DND-41 (cell line): Measurements from ENCODE around the gene KDM6B.

Source experiments
- ATAC-seq: fragments of 200-7000 bp; cut with Tn5 transposase; 3 replicates; pipeline ENCODE4 v1.9.1; 2021; ENCODE audit warnings: low read depth; ENCODE audit not compliant: insufficient read depth
- DNase-seq: peaks from one replicate; pipeline ENCODE4 v3.0.0-alpha.2; 2020
- H2AFZ ChIP-seq: 2 replicates; pipeline ENCODE4 v1.6.0; 2012; ENCODE audit warnings: low read depth, low read length
- H3K27ac ChIP-seq: 2 replicates; pipeline ENCODE4 v1.5.1; 2012; ENCODE audit warnings: low read length, inconsistent platforms
- H3K27me3 ChIP-seq: fragments of 200-600 bp; sonication (generic); 2 replicates; pipeline ENCODE4 v1.6.0; 2012; ENCODE audit warnings: low read length, mild to moderate bottlenecking, inconsistent platforms; ENCODE audit not compliant: insufficient read depth, poor library complexity
- H3K36me3 ChIP-seq: 2 replicates; pipeline ENCODE4 v1.5.1; 2012; ENCODE audit warnings: low read length, inconsistent platforms; ENCODE audit not compliant: insufficient read depth
- H3K4me1 ChIP-seq: 2 replicates; pipeline ENCODE4 v1.5.1; 2012; ENCODE audit warnings: mild to moderate bottlenecking, low read length; ENCODE audit not compliant: insufficient read depth
- H3K4me2 ChIP-seq: 2 replicates; pipeline ENCODE4 v1.6.0; 2012; ENCODE audit warnings: mild to moderate bottlenecking, moderate library complexity, low read length, inconsistent platforms; ENCODE audit not compliant: insufficient read depth
- H3K4me3 ChIP-seq, 2 experiments: fragments of 200-600 bp in 1 of 2; shearing (Covaris generic) in 1 of 2; 2 replicates each; pipeline ENCODE4 v1.5.1; 2012 to 2016; ENCODE audit warnings: inconsistent platforms in 2 of 2, low read length in 2 of 2, mild to moderate bottlenecking in 2 of 2, low read depth in 1 of 2, moderate library complexity in 1 of 2
- H3K79me2 ChIP-seq: 2 replicates; pipeline ENCODE4 v1.6.0; 2012; ENCODE audit warnings: low read length, inconsistent platforms; ENCODE audit not compliant: insufficient read depth
- H3K9ac ChIP-seq: 2 replicates; pipeline ENCODE4 v1.6.0; 2012; ENCODE audit warnings: low read depth, mild to moderate bottlenecking, inconsistent platforms, low read length, moderate library complexity
- H3K9me3 ChIP-seq: 2 replicates; pipeline ENCODE4 v1.5.1; 2012; ENCODE audit warnings: low read length, moderate library complexity, mild to moderate bottlenecking, inconsistent platforms; ENCODE audit not compliant: insufficient read depth, severe bottlenecking
- H4K20me1 ChIP-seq: 2 replicates; pipeline ENCODE4 v1.6.0; 2012; ENCODE audit warnings: low read length; ENCODE audit not compliant: insufficient read depth
- EZH2 ChIP-seq: IDR thresholded peaks from 3 replicates; pipeline ENCODE4 v1.6.1; 2012; ENCODE audit warnings: borderline replicate concordance, low read depth, mild to moderate bottlenecking, moderate library complexity, low read length, inconsistent platforms; ENCODE audit not compliant: severe bottlenecking
- TF ChIP-seq, protein P1 (sequence below): IDR thresholded peaks from 2 replicates; pipeline ENCODE4 v1.5.1; 2012; ENCODE audit warnings: borderline replicate concordance, low read length, moderate library complexity, mild to moderate bottlenecking; ENCODE audit not compliant: poor library complexity, severe bottlenecking; ENCODE audit errors: extremely low read depth

KDM6B gene

GRCh38 chr17:7834957-7835813 lies 1.2 kb downstream of the KDM6B start:
- Histone ChIP-seq H3K79me2 (no peaks in the 10 kb centered on the region), H2AFZ (peak overlapping the region; percentile 71), H4K20me1 (peaks cover 10% of the 10 kb centered on the region), H3K4me1 (peaks cover 60% of the 10 kb centered on the region), H3K9ac (peak overlapping the region; percentile 54), H3K27me3 (peaks cover 32% of the 10 kb centered on the region), H3K36me3 (no peaks in the 10 kb centered on the region), H3K9me3 (no peaks in the 10 kb centered on the region), H3K4me3 (peak overlapping the region in 1 of 2 experiments; percentile 66; a peak in 3 of 4 replicates), H3K27ac (peak overlapping the region; percentile 73), H3K4me2 (peak overlapping the region; percentile 90)
- peak; percentile 98 for DNase-seq
- ATAC-seq, result peak; percentile 72
- no peak for TF ChIP-seq EZH2
- TF ChIP-seq, protein P1, sequence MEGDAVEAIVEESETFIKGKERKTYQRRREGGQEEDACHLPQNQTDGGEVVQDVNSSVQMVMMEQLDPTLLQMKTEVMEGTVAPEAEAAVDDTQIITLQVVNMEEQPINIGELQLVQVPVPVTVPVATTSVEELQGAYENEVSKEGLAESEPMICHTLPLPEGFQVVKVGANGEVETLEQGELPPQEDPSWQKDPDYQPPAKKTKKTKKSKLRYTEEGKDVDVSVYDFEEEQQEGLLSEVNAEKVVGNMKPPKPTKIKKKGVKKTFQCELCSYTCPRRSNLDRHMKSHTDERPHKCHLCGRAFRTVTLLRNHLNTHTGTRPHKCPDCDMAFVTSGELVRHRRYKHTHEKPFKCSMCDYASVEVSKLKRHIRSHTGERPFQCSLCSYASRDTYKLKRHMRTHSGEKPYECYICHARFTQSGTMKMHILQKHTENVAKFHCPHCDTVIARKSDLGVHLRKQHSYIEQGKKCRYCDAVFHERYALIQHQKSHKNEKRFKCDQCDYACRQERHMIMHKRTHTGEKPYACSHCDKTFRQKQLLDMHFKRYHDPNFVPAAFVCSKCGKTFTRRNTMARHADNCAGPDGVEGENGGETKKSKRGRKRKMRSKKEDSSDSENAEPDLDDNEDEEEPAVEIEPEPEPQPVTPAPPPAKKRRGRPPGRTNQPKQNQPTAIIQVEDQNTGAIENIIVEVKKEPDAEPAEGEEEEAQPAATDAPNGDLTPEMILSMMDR, result peak; percentile 94

DNA sequence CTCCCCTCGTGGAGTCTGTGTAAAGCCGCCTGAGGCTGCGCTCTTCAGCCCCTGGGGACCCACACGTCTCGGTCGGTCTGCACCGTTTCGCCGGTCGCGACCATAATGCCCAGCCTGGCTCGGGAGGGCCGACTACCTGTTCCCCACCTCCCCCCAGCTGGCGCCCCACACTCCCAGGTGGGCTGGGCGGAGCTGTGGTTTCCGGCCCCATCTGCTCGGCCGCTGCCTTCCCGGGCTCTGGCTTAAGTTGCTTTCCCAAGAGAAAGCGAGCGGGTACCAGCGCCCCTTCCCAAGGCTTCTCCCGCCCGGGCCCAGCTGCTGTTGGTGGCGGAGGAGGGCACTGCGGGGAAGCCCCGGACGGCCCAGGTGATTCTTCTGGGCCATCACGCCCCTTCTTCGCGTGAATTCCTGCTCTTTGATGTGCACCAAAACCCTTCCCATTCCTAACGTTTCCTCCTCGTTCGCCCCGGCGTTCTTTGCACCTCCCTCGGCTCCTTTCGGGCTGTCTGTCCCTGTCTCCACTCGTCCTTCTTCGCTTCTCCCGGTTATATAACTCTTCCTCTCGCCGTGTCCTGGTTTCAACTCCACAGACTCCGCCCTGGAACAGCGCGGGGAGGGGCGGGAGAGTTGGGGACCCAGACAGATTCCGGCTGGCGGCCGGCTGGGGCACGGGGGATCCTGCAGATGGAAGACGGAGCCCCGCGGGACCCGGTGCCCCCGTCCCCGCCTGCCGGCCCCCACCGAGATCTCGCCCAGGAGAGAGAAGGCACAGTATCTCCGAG lies 2.0 kb downstream of the KDM6B start:
- H2AFZ ChIP-seq, result peak overlapping the region; percentile 63
- DNase-seq (peak; percentile 50), ATAC-seq (no peak)
- H3K79me2 ChIP-seq, result no peaks in the 10 kb centered on the region
- H3K4me1 ChIP-seq, result peaks cover 66% of the 10 kb centered on the region
- H3K27me3 ChIP-seq, result peaks cover 40% of the 10 kb centered on the region
- H4K20me1 ChIP-seq, result peaks cover 17% of the 10 kb centered on the region
- H3K27ac ChIP-seq, result peak overlapping the region; percentile 44
- H3K36me3 ChIP-seq, result no peaks in the 10 kb centered on the region
- H3K4me3 ChIP-seq, result peak overlapping the region; percentile 22 to 64
- peak overlapping the region; percentile 90 for H3K4me2 ChIP-seq
- H3K9me3 ChIP-seq, result no peaks in the 10 kb centered on the region
- peak overlapping the region; percentile 54 for H3K9ac ChIP-seq
- TF ChIP-seq, protein P1, result no peak
- no peak for TF ChIP-seq EZH2

DNA sequence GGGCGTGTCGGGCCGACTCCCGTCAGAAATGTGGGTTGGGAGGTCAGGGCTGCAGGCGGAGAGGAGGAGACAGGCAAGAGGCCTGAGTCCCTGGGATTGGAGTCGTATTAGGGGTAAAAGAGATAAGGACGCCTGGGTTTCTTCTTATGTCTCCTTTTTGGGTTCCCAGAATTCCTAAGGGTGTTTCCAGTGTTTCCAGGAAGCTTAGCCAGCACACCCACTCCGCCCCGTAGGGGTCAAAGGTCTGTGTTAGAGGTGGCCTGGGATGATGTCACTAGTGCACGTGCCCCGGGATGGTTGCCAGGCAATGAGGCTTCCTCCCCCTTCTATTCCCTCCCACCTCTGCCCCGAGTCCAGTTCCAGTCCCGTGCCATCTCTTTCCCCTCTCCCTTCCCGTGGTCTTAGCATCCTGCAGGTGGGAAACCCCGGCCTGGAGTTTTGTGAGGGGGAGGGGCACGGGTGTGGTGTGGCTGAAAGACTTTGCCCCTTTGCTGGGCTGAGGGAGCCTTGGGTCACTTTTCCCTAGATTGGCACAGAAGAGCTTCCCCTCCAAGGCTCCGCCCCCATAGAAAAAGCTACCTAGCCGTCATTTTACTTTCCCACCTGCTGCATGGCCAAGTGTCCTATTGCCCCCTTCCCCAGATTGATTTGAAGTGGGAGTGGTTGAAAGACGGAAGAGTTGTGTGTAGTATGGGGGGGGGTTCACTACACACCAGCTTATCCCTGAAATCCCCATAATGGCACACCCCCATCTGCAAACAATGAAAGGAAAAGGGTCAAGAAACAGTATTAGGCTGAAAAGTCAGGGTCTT lies 2.8 kb downstream of the KDM6B start:
- DNase-seq, result peak; percentile 84
- H3K9me3 ChIP-seq, result no peaks in the 10 kb centered on the region
- peak overlapping the region; percentile 22 to 64 for H3K4me3 ChIP-seq
- no peak overlapping the region for H2AFZ ChIP-seq
- no peaks in the 10 kb centered on the region for H3K36me3 ChIP-seq
- peak overlapping the region; percentile 54; the same call in 1 of the 2 replicates for H3K9ac ChIP-seq
- peak overlapping the region; percentile 90 for H3K4me2 ChIP-seq
- peaks cover 42% of the 10 kb centered on the region for H3K27me3 ChIP-seq
- TF ChIP-seq, protein P1, result no peak
- TF ChIP-seq EZH2, result no peak
- peaks cover 74% of the 10 kb centered on the region for H3K4me1 ChIP-seq
- H4K20me1 ChIP-seq, result peaks cover 22% of the 10 kb centered on the region
- no peak overlapping the region for H3K27ac ChIP-seq
- no peaks in the 10 kb centered on the region for H3K79me2 ChIP-seq
- ATAC-seq, result no peak
